IMR-90 (cell line): ENCODE measurements around the gene YES1. TPM values are rescaled to one million over a fixed set of nuclear protein-coding genes. Genes with fewer than 3 reads are reported as not detected.

ENCODE experiments used
- ATAC-seq: fragments of 200-7000 bp; cut with Tn5 transposase; 2 replicates; pipeline ENCODE4 v1.9.1; 2020; ENCODE audit warnings: low read depth, mild to moderate bottlenecking, moderate library complexity
- BruUV-seq: library from RNA; stranded (reverse); fragments of 400-500 nt; replicated peaks from 2 replicates; lab custom pipeline; 2021; lab: Mats Ljungman, UMichigan
- CTCF ChIA-PET: fragments of 300-600 bp; formaldehyde crosslinking; extraction: SDS; loops from one replicate; lab custom pipeline; 2021; ENCODE audit warnings: antibody characterized with exemption; lab: Yijun Ruan, JAX
- POLR2A ChIA-PET: fragments of 300-600 bp; sonication (Branson Sonifier 250); formaldehyde crosslinking; loops from one replicate; lab custom pipeline; 2022; ENCODE audit warnings: antibody characterized with exemption; ENCODE audit not compliant: unreplicated experiment; lab: Charles Lee
- DNase-seq: peaks from one replicate; pipeline ENCODE4 v3.0.0; 2013
- H2AFZ ChIP-seq: replicated peaks from 2 replicates; pipeline ENCODE3; 2013; ENCODE audit warnings: low read length, mild to moderate bottlenecking; ENCODE audit not compliant: poor library complexity
- H2AK5ac ChIP-seq: 2 replicates; pipeline ENCODE4 v1.6.1; 2013; ENCODE audit warnings: low read depth, low read length, inconsistent platforms
- H2AK9ac ChIP-seq: replicated peaks from 2 replicates; pipeline ENCODE3; 2013; ENCODE audit warnings: mild to moderate bottlenecking, low read depth, low read length, moderate library complexity; ENCODE audit not compliant: poor library complexity
- H2BK120ac ChIP-seq: 2 replicates; pipeline ENCODE4 v1.6.1; 2013; ENCODE audit warnings: low read depth, low read length, inconsistent platforms
- H2BK15ac ChIP-seq: 3 replicates; pipeline ENCODE4 v1.6.1; 2013; ENCODE audit warnings: low read depth, low read length, inconsistent platforms
- H2BK20ac ChIP-seq: 2 replicates; pipeline ENCODE4 v1.6.1; 2013; ENCODE audit warnings: low read depth, mild to moderate bottlenecking, inconsistent platforms, low read length, moderate library complexity
- H2BK5ac ChIP-seq: 2 replicates; pipeline ENCODE4 v1.6.1; 2013; ENCODE audit warnings: mild to moderate bottlenecking, low read depth, low read length, inconsistent platforms; ENCODE audit not compliant: poor library complexity, severe bottlenecking
- H3K14ac ChIP-seq: replicated peaks from 2 replicates; pipeline ENCODE4 v1.6.1; 2013; ENCODE audit warnings: low read depth, low read length, inconsistent platforms
- H3K18ac ChIP-seq: 2 replicates; pipeline ENCODE4 v1.6.1; 2013; ENCODE audit warnings: low read depth, low read length, control low read depth
- H3K23ac ChIP-seq: 2 replicates; pipeline ENCODE4 v1.6.1; 2013; ENCODE audit warnings: low read depth, low read length, inconsistent platforms
- H3K27ac ChIP-seq: 2 replicates; pipeline ENCODE4 v1.5.1; 2013; ENCODE audit warnings: mild to moderate bottlenecking, control low read depth, low read length; ENCODE audit not compliant: insufficient read depth
- H3K27me3 ChIP-seq: 2 replicates; pipeline ENCODE4 v1.6.1; 2013; ENCODE audit warnings: low read length; ENCODE audit not compliant: control insufficient read depth, insufficient read depth
- H3K36me3 ChIP-seq: 2 replicates; pipeline ENCODE4 v1.6.1; 2013; ENCODE audit warnings: low read length, mixed read lengths; ENCODE audit not compliant: control insufficient read depth, insufficient read depth
- H3K4ac ChIP-seq: 2 replicates; pipeline ENCODE4 v1.6.1; 2013; ENCODE audit warnings: low read depth, low read length, inconsistent platforms
- H3K4me1 ChIP-seq: 2 replicates; pipeline ENCODE4 v1.6.1; 2013; ENCODE audit warnings: low read length, mixed read lengths; ENCODE audit not compliant: control insufficient read depth, insufficient read depth
- H3K4me2 ChIP-seq: 2 replicates; pipeline ENCODE4 v1.6.1; 2013; ENCODE audit warnings: low read depth, mild to moderate bottlenecking, control low read depth, low read length, moderate library complexity
- H3K4me3 ChIP-seq: 2 replicates; pipeline ENCODE4 v1.5.1; 2013; ENCODE audit warnings: low read depth, mild to moderate bottlenecking, control low read depth, low read length, moderate library complexity; ENCODE audit not compliant: insufficient read depth
- H3K56ac ChIP-seq: 2 replicates; pipeline ENCODE4 v1.6.1; 2013; ENCODE audit warnings: low read length, inconsistent platforms; ENCODE audit not compliant: insufficient read depth; ENCODE audit errors: extremely low read depth
- H3K79me1 ChIP-seq, 2 experiments: 2 replicates each; pipeline ENCODE4 v1.6.1; 2013; ENCODE audit warnings: low read length in 2 of 2, inconsistent platforms in 1 of 2, low read depth in 1 of 2
- H3K9ac ChIP-seq: 2 replicates; pipeline ENCODE4 v1.6.1; 2013; ENCODE audit warnings: low read depth, low read length, control low read depth
- H3K9me1 ChIP-seq: 2 replicates; pipeline ENCODE4 v1.6.1; 2013; ENCODE audit warnings: low read length, inconsistent platforms; ENCODE audit not compliant: insufficient read depth
- H3K9me3 ChIP-seq: 2 replicates; pipeline ENCODE4 v1.6.1; 2013; ENCODE audit warnings: low read length; ENCODE audit not compliant: control insufficient read depth, insufficient read depth
- H4K20me1 ChIP-seq: 2 replicates; pipeline ENCODE4 v1.6.1; 2013; ENCODE audit warnings: low read length, inconsistent platforms; ENCODE audit not compliant: insufficient read depth
- H4K5ac ChIP-seq: 2 replicates; pipeline ENCODE4 v1.6.1; 2013; ENCODE audit warnings: mild to moderate bottlenecking, low read depth, low read length, control low read depth
- H4K8ac ChIP-seq, 2 experiments: 2 replicates each; pipeline ENCODE4 v1.6.1; 2013; ENCODE audit warnings: low read depth in 2 of 2, low read length in 2 of 2, control low read depth in 1 of 2, inconsistent platforms in 1 of 2
- H4K91ac ChIP-seq: 2 replicates; pipeline ENCODE4 v1.6.1; 2013; ENCODE audit warnings: low read depth, low read length, inconsistent platforms; ENCODE audit not compliant: insufficient read depth
- BHLHE40 ChIP-seq: fragments of 150-350 bp; IDR thresholded peaks from 2 replicates; pipeline ENCODE4 v1.6.1; 2016; ENCODE audit warnings: mild to moderate bottlenecking, low read depth, low read length
- CEBPB ChIP-seq: IDR thresholded peaks from 2 replicates; pipeline ENCODE4 v1.6.1; 2012; ENCODE audit warnings: low read depth, low read length, improper control_type of control experiment
- CHD1 ChIP-seq: IDR thresholded peaks from 2 replicates; pipeline ENCODE4 v1.6.1; 2012; ENCODE audit warnings: low read depth, low read length, improper control_type of control experiment
- ELK1 ChIP-seq: fragments of 150-350 bp; IDR thresholded peaks from 2 replicates; pipeline ENCODE4 v1.6.1; 2016; ENCODE audit warnings: low read depth, mild to moderate bottlenecking, low read length, moderate library complexity, borderline replicate concordance
- FOS ChIP-seq: fragments of 150-350 bp; IDR thresholded peaks from 2 replicates; pipeline ENCODE4 v1.6.1; 2016; ENCODE audit warnings: low read depth, low read length
- MAFK ChIP-seq: IDR thresholded peaks from 2 replicates; pipeline ENCODE4 v1.6.1; 2012; ENCODE audit warnings: low read depth, low read length, improper control_type of control experiment
- MAZ ChIP-seq: IDR thresholded peaks from 2 replicates; pipeline ENCODE4 v1.6.1; 2012; ENCODE audit warnings: low read depth, mild to moderate bottlenecking, low read length, improper control_type of control experiment, moderate library complexity, borderline replicate concordance
- MXI1 ChIP-seq: IDR thresholded peaks from 2 replicates; pipeline ENCODE4 v1.6.1; 2012; ENCODE audit warnings: low read depth, mild to moderate bottlenecking, low read length, moderate library complexity, borderline replicate concordance
- NFE2L2 ChIP-seq: fragments of 150-350 bp; IDR thresholded peaks from 2 replicates; pipeline ENCODE4 v1.6.1; 2016; ENCODE audit warnings: low read depth, mild to moderate bottlenecking, low read length
- POLR2A ChIP-seq: IDR thresholded peaks from 2 replicates; pipeline ENCODE4 v1.6.1; 2012; ENCODE audit warnings: mild to moderate bottlenecking, low read depth, low read length
- RAD21 ChIP-seq: IDR thresholded peaks from 2 replicates; pipeline ENCODE4 v1.6.1; 2012; ENCODE audit warnings: low read length, improper control_type of control experiment
- RCOR1 ChIP-seq: IDR thresholded peaks from 2 replicates; pipeline ENCODE4 v1.6.1; 2012; ENCODE audit warnings: mild to moderate bottlenecking, low read length, improper control_type of control experiment; ENCODE audit not compliant: insufficient replicate concordance
- RFX5 ChIP-seq: IDR thresholded peaks from 2 replicates; pipeline ENCODE4 v1.8.0; 2012; ENCODE audit warnings: low read depth, mild to moderate bottlenecking, low read length, moderate library complexity
- SMC3 ChIP-seq: fragments of 150-350 bp; IDR thresholded peaks from 2 replicates; pipeline ENCODE4 v1.6.1; 2016; ENCODE audit warnings: low read depth, mild to moderate bottlenecking, antibody characterized with exemption, low read length, moderate library complexity
- WGBS, 2 experiments: methylation state at CpG; one replicate each; pipeline versions ENCODE4 v1.1.5 to v1.1.7; 2013; ENCODE audit warnings: missing lambda C conversion rate in 2 of 2; ENCODE audit not compliant: insufficient read length in 1 of 2; ENCODE audit errors: extremely low coverage in 2 of 2; 5-methylcytosine and 5-hydroxymethylcytosine counted together
- dilution Hi-C: fragments of 300-500 bp; cut with HindIII; formaldehyde crosslinking; loops from one replicate; pipeline ENCODE4 v1.14.3; 2018; ENCODE audit warnings: low sequenced_read_pairs; ENCODE audit not compliant: unreplicated experiment
- in situ Hi-C: fragments of 300-500 bp; cut with MboI; formaldehyde crosslinking; loops from 3 replicates; pipeline ENCODE4 v1.14.3; 2019; ENCODE audit warnings: low sequenced_read_pairs, inconsistent platforms, mixed read lengths
- intact Hi-C: fragments of 100-400 bp; cut with micrococcal nuclease; formaldehyde crosslinking; loops from 2 replicates; pipeline ENCODE4 v1.10.0; 2022
- polyA plus RNA-seq, 3 experiments: library from polyadenylated mRNA; depleted of rRNA; stranded (reverse); fragments of >200 nt; gene quantifications; 2 replicates each; pipeline ENCODE4 v1.2.3, GENCODE V29; 2012; ENCODE audit warnings: low replicate concordance in 1 of 3
- total RNA-seq: library from RNA; depleted of rRNA; stranded (reverse); fragments of >200 nt; gene quantifications from 2 replicates; pipeline ENCODE4 v1.2.3, GENCODE V29; 2012
- TF ChIP-seq, protein P1 (sequence below): fragments of 150-350 bp; IDR thresholded peaks from 2 replicates; pipeline ENCODE4 v1.6.1; 2017; ENCODE audit warnings: mild to moderate bottlenecking, antibody characterized with exemption, low read length, low read depth
- TF ChIP-seq, protein P2 (sequence below): conservative IDR thresholded peaks from 2 replicates; pipeline ENCODE4 v1.5.1; 2012; ENCODE audit warnings: mild to moderate bottlenecking, low read depth, low read length, improper control_type of control experiment

Gene YES1
- total and polyA plus RNA-seq, 2 of the 4 experiments (the other 2 are of a cell fraction) = 16.7 to 62.0 TPM

DNA sequence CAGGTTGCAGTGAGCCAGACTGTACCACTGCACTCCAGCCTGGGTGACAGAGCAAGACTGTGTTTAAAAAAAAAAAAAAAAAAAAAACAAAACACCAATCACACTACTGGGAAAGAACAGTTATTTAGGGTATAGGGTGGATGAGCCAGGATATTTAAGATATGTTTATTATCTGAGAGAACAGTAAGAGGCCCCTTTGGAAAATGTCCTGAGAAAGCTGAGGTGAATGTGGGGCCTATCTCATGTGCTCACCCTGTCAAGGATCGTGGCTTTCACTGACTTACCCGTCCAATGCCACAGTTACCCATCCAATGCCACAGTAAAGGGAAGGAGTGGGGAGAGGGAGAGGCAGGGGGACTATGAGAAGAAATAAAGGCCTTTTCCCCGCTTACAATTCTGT, 79.7 kb downstream of the YES1 start:
- Histone ChIP-seq H3K4ac (no peak overlapping the region), H4K91ac (no peak overlapping the region), H3K9me3 (no peaks in the 10 kb centered on the region), H2AK9ac (no peak overlapping the region), H2BK120ac (no peak overlapping the region), H3K4me1 (no peaks in the 10 kb centered on the region), H2AFZ (no peak overlapping the region), H3K56ac (no peak overlapping the region), H3K27ac (no peak overlapping the region), H4K8ac (no peak overlapping the region), H3K4me3 (no peak overlapping the region), H3K79me1 (no peaks in the 10 kb centered on the region), H2AK5ac (no peak overlapping the region), H3K36me3 (peaks cover 17% of the 10 kb centered on the region), H2BK5ac (no peak overlapping the region), H3K9ac (no peak overlapping the region), H2BK20ac (no peak overlapping the region), H2BK15ac (no peak overlapping the region), H3K9me1 (no peaks in the 10 kb centered on the region), H3K14ac (no peak overlapping the region), H4K20me1 (no peaks in the 10 kb centered on the region), H4K5ac (no peak overlapping the region), H3K18ac (no peak overlapping the region), H3K4me2 (no peak overlapping the region), H3K23ac (no peak overlapping the region), H3K27me3 (no peaks in the 10 kb centered on the region)
- DNase-seq (no peak), ATAC-seq (no peak)
- intact Hi-C loops = no loop called here
- ChIA-PET CTCF (interaction anchor here (0.7 kb wide), 1 partner anchor 107 kb away, joined by 3 read pairs; no protein-coding TSS in a partner anchor), POLR2A (no interaction called here)
- in situ Hi-C loops = loop anchor here (5.0 kb wide), 1 partner anchor 100 kb away; no protein-coding TSS in a partner anchor
- no TSS peak for BruUV-seq
- TF ChIP-seq SMC3 (no peak), FOS (no peak), RFX5 (no peak), BHLHE40 (no peak), ELK1 (no peak), MAFK (no peak), CEBPB (no peak), MXI1 (no peak), RCOR1 (no peak), MAZ (no peak), CHD1 (no peak), NFE2L2 (no peak), POLR2A (no peak), RAD21 (no peak)
- TF ChIP-seq, protein P1, sequence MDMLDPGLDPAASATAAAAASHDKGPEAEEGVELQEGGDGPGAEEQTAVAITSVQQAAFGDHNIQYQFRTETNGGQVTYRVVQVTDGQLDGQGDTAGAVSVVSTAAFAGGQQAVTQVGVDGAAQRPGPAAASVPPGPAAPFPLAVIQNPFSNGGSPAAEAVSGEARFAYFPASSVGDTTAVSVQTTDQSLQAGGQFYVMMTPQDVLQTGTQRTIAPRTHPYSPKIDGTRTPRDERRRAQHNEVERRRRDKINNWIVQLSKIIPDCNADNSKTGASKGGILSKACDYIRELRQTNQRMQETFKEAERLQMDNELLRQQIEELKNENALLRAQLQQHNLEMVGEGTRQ = no peak
- TF ChIP-seq, protein P2, sequence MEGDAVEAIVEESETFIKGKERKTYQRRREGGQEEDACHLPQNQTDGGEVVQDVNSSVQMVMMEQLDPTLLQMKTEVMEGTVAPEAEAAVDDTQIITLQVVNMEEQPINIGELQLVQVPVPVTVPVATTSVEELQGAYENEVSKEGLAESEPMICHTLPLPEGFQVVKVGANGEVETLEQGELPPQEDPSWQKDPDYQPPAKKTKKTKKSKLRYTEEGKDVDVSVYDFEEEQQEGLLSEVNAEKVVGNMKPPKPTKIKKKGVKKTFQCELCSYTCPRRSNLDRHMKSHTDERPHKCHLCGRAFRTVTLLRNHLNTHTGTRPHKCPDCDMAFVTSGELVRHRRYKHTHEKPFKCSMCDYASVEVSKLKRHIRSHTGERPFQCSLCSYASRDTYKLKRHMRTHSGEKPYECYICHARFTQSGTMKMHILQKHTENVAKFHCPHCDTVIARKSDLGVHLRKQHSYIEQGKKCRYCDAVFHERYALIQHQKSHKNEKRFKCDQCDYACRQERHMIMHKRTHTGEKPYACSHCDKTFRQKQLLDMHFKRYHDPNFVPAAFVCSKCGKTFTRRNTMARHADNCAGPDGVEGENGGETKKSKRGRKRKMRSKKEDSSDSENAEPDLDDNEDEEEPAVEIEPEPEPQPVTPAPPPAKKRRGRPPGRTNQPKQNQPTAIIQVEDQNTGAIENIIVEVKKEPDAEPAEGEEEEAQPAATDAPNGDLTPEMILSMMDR = no peak
- no CpG with 5 or more reads among the region's 3 CpGs for WGBS, 2 experiments
- dilution Hi-C loops = no loop called here
